Measurements from ENCODE around the gene SMIM28. TPM values are rescaled to one million over a fixed set of nuclear protein-coding genes. Genes with fewer than 3 reads are reported as not detected.
A peak's percentile ranks its signal among the peaks of the same experiment; 100 is the strongest.

SMIM28 gene
- total RNA-seq, 1 experiment from 2014 or later, result not detected

- DNase-seq (ENCODE audit: unreplicated experiment), result no peak
- ChIA-PET CTCF (no interaction called here), POLR2A (no interaction called here)
- no peaks in the 10 kb centered on the region for H3K9me3 Mint-ChIP-seq (ENCODE audit: unreplicated experiment)
- intact Hi-C loops (cut with micrococcal nuclease), result no loop called here
- no TSS peak for BruUV-seq (replicated peaks)
- no peaks in the 10 kb centered on the region for H3K36me3 Mint-ChIP-seq (ENCODE audit: insufficient read depth, unreplicated experiment)
- H3K4me1 Mint-ChIP-seq (ENCODE audit: insufficient read depth, unreplicated experiment), result peaks cover 5% of the 10 kb centered on the region
- H3K27ac Mint-ChIP-seq (ENCODE audit: low read depth, unreplicated experiment), result no peak overlapping the region
- TF ChIP-seq CTCF (IDR thresholded peaks at IDR 0.05; ENCODE audit: unreplicated experiment), result no peak
- H3K4me3 Mint-ChIP-seq (ENCODE audit: unreplicated experiment), result no peak overlapping the region
- no peaks in the 10 kb centered on the region for H3K27me3 Mint-ChIP-seq (ENCODE audit: insufficient read depth, unreplicated experiment)
Observed at GRCh38 chr6:138396709-138397108, 19.0 kb downstream of the SMIM28 start.

- POLR2A ChIA-PET, result interaction anchor here (1.9 kb wide), 1 partner anchor 13 kb away, joined by 5 read pairs; no protein-coding TSS in a partner anchor
- Mint-ChIP-seq H3K9me3 (ENCODE audit: unreplicated experiment) (no peaks in the 10 kb centered on the region), H3K27ac (ENCODE audit: low read depth, unreplicated experiment) (no peak overlapping the region), H3K4me1 (ENCODE audit: insufficient read depth, unreplicated experiment) (peaks cover 5% of the 10 kb centered on the region), H3K27me3 (ENCODE audit: insufficient read depth, unreplicated experiment) (no peaks in the 10 kb centered on the region), H3K4me3 (ENCODE audit: unreplicated experiment) (no peak overlapping the region), H3K36me3 (ENCODE audit: insufficient read depth, unreplicated experiment) (no peaks in the 10 kb centered on the region)
- intact Hi-C loops (cut with micrococcal nuclease), result no loop called here
- no TSS peak for BruUV-seq (replicated peaks)
- DNase-seq (ENCODE audit: unreplicated experiment), result peak; percentile 45
- TF ChIP-seq CTCF (IDR thresholded peaks at IDR 0.05; ENCODE audit: unreplicated experiment), result no peak
- CTCF ChIA-PET, result interaction anchor here (0.7 to 0.9 kb wide), 2 partner anchors 281 to 483 kb away, joined by 3 read pairs; no protein-coding TSS in a partner anchor
Observed at GRCh38 chr6:138397128-138398122, 19.7 kb downstream of the SMIM28 start.

- no peaks in the 10 kb centered on the region for H3K27me3 Mint-ChIP-seq (ENCODE audit: insufficient read depth, unreplicated experiment)
- no TSS peak for BruUV-seq (replicated peaks)
Observed at GRCh38 chr6:138400326-138400725, 22.6 kb downstream of the SMIM28 start.

More at GRCh38 chr6:138400326-138400725, 22.6 kb downstream of the SMIM28 start:
- DNase-seq (ENCODE audit: unreplicated experiment), result no peak
- Mint-ChIP-seq H3K9me3 (ENCODE audit: unreplicated experiment) (no peaks in the 10 kb centered on the region), H3K27ac (ENCODE audit: low read depth, unreplicated experiment) (no peak overlapping the region), H3K36me3 (ENCODE audit: insufficient read depth, unreplicated experiment) (no peaks in the 10 kb centered on the region), H3K4me1 (ENCODE audit: insufficient read depth, unreplicated experiment) (peaks cover 9% of the 10 kb centered on the region), H3K4me3 (ENCODE audit: unreplicated experiment) (no peak overlapping the region)
- intact Hi-C loops (cut with micrococcal nuclease), result loop anchor here (5.0 kb wide), 1 partner anchor 238 kb away; the partner anchor contains the start of gene ARFGEF3
- POLR2A ChIA-PET, result no interaction called here
- CTCF ChIA-PET, result interaction anchor here (0.6 kb wide), 1 partner anchor 195 kb away, joined by 4 read pairs; no protein-coding TSS in a partner anchor
- TF ChIP-seq CTCF (IDR thresholded peaks at IDR 0.05; ENCODE audit: unreplicated experiment), result no peak
